OCI-M2 (cell line): ENCODE data around the gene TOMM40.
"Not testable (repeated sequence)": the region's sequence is repeated elsewhere in the genome, so short reads cannot be mapped to it uniquely, and the experiment has no call there.

Source experiments
- DNase-seq: peaks from one replicate; lab custom pipeline; 2025; ENCODE audit not compliant: unreplicated experiment; lab: John Stamatoyannopoulos, UW

TOMM40 gene

GRCh38 chr19:44891016-44891882, at the start of gene TOMM40:
TOMM40 (plus strand) TSS chr19:44891254; CDS start chr19:44891416, 162 bp downstream.
- no peak for DNase-seq

GRCh38 chr19:44845286-44845611, 45.8 kb upstream of the TOMM40 start:
- DNase-seq: no peak

GRCh38 chr19:44845612-44846454, 45.2 kb upstream of the TOMM40 start, which contains the start of gene NECTIN2:
NECTIN2 (plus strand) TSS chr19:44846297; CDS start chr19:44846526, 229 bp downstream.
- DNase-seq: peak; percentile 95

- DNase-seq: no peak
Measured at GRCh38 chr19:44846455-44847143, 44.5 kb upstream of the TOMM40 start.

- no peak for DNase-seq
Measured at GRCh38 chr19:44847144-44848035, 43.7 kb upstream of the TOMM40 start.

GRCh38 chr19:44848036-44848811, 42.8 kb upstream of the TOMM40 start:
- DNase-seq: no peak

GRCh38 chr19:44848812-44849447, 42.1 kb upstream of the TOMM40 start:
- DNase-seq: no peak

GRCh38 chr19:44850641-44851109, 40.4 kb upstream of the TOMM40 start:
- no peak for DNase-seq

- no peak for DNase-seq
Measured at GRCh38 chr19:44851427-44851826, 39.6 kb upstream of the TOMM40 start.

GRCh38 chr19:44855606-44856005, 35.4 kb upstream of the TOMM40 start:
- DNase-seq: no peak

- no peak for DNase-seq
Measured at GRCh38 chr19:44856421-44857083, 34.5 kb upstream of the TOMM40 start.

- DNase-seq: no peak
Measured at GRCh38 chr19:44857837-44858236, 33.2 kb upstream of the TOMM40 start.

- DNase-seq: not testable (repeated sequence)
Measured at GRCh38 chr19:44861576-44861975, 29.5 kb upstream of the TOMM40 start.

- DNase-seq: no peak
Measured at GRCh38 chr19:44863990-44864389, 27.1 kb upstream of the TOMM40 start.

GRCh38 chr19:44865196-44865767, 25.8 kb upstream of the TOMM40 start:
- DNase-seq: no peak

GRCh38 chr19:44866664-44867063, 24.4 kb upstream of the TOMM40 start:
- no peak for DNase-seq

GRCh38 chr19:44867578-44867977, 23.5 kb upstream of the TOMM40 start:
- DNase-seq: no peak
